LNCaP clone FGC (cell line): ENCODE measurements around the gene TRO.

ENCODE experiments used
- DNase-seq: peaks from one replicate; pipeline ENCODE4 v3.0.0-alpha.2; 2011; ENCODE audit warnings: low read depth
- H3K4me3 ChIP-seq: 2 replicates; pipeline ENCODE4 v1.5.1; 2011; ENCODE audit warnings: mild to moderate bottlenecking, low read depth, low read length, control low read depth
- TF ChIP-seq, protein P1 (sequence below): IDR thresholded peaks from 2 replicates; pipeline ENCODE4 v1.5.1; 2012; ENCODE audit warnings: mild to moderate bottlenecking; ENCODE audit not compliant: control insufficient read depth, insufficient read depth; ENCODE audit errors: extremely low read depth

Gene TRO

DNA sequence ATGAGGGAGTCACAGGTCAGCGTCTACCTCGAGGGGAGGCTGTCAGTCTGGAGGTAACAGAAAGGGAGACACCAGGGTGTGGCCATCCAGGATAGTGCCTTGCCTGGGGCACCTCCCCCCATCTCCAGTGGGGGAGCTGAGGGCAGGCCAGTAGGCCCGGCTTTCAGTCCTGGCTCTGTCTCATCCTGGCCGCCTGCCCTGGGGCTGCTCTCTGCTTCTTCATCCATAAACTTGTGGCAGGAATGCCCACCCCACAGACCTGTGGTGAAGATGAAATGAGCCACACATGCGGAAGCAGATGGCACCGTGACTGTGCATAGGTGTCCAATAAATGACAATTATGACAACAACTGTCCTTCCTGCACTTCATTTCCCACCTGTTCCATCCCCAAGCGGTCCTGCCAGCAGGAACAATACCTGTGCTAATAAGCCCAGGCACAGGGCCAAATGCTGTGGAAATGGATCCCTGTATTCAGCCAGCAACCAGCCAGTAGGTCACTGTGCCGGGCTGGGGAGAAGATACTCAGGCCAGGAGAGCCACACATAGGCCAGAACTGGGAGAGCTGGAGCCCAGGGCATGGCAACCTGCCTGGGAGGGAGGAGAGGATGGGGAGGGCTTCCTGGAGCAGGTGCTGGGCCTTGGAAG is 30.2 kb downstream of the TRO start:
- DNase-seq: peak; percentile 58
- H3K4me3 ChIP-seq: no peak overlapping the region
- TF ChIP-seq, protein P1, sequence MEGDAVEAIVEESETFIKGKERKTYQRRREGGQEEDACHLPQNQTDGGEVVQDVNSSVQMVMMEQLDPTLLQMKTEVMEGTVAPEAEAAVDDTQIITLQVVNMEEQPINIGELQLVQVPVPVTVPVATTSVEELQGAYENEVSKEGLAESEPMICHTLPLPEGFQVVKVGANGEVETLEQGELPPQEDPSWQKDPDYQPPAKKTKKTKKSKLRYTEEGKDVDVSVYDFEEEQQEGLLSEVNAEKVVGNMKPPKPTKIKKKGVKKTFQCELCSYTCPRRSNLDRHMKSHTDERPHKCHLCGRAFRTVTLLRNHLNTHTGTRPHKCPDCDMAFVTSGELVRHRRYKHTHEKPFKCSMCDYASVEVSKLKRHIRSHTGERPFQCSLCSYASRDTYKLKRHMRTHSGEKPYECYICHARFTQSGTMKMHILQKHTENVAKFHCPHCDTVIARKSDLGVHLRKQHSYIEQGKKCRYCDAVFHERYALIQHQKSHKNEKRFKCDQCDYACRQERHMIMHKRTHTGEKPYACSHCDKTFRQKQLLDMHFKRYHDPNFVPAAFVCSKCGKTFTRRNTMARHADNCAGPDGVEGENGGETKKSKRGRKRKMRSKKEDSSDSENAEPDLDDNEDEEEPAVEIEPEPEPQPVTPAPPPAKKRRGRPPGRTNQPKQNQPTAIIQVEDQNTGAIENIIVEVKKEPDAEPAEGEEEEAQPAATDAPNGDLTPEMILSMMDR: peak; percentile 23; the same call in 1 of the 2 replicates

DNA sequence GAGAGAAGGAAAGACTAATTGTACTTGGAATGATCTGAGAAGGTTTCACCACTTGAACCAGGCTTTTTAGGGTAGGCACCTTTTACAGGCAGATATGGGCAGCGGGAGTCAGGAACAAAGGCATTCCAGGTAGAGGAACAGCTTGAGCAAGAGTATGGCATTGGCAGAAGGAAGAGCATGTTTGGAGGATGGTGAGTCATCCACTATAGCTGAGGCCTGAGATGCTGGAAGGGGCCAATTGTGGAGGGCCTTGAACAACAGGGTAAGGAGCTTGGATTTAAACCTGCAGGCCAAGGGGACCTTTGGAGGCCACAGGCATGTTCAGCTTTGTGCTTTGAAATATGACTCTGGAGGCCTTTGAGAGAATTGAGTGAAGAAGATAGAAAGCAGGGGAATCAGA is 41.1 kb downstream of the TRO start:
- no peak for DNase-seq
- H3K4me3 ChIP-seq: no peak overlapping the region
- TF ChIP-seq, protein P1: no peak

DNA sequence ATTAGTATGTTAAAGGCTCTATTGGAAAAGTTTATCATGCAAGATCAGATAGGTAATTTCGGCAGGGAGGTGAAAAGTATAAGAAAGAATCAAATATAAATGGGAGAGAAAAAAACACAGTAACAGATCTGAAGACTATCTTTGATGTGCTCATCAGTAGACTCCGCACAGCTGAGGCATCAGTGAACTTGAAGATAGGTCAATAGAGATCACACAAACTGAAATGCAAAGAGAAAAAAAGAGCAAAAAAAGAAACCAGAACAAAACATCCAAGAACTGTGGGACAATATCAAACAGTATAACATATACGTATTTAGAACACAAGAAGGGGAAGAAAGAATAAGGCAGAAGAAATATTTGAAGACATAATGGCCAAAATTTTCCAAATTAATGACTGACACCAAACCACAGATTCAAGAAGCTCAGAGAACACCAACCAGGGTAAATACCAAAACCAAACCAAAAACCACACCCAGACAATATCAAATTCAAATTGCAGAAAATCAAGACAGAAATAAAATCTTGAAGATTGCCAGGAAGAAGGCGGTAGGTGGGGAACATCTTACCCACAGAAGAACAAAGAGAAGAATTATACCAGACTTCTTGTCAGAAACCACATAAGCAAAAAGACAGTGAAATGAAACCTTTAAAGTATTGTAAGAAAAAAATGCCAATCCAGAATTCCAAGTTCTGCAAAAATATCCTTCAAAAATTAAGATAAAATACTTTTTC is 44.3 kb downstream of the TRO start:
- H3K4me3 ChIP-seq: no peak overlapping the region
- no peak for DNase-seq
- TF ChIP-seq, protein P1: no peak

DNA sequence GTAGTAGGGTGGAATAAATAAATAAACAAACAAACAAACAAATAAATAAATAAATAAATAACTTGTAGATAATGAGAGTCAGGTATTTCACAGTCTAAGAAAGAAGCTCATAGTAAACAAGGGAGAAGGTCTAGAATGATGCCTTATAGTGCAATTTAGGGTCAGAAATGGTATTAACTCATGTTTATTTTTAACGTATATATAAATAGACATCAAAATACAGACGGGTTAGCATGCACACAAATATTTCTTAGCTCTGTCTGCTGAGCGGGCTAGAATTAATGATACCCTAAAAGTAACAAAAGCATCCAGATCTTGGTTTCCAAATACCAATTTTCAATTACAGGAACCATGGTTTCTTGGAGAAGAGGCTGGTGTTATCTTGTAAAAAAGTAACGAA is 56.8 kb downstream of the TRO start:
- H3K4me3 ChIP-seq: no peak overlapping the region
- TF ChIP-seq, protein P1: no peak
- no peak for DNase-seq

DNA sequence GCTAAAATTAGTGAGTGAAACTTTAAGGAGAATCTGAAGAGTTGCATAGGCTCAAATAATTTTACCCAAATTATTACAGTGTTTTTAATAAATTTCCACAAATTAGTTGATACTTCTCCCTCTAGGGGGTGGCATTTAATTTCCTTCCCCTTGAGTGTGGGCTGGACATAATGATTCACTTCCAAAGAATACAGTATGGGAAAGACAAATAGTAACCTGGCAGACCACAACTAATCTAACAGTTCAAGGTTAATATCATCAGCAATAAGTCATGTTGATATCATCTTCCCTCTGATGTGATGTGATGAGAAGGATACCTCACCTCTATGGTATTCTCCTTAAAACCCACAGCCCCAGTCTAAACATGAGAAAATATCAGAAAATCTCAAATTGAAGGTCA is 57.8 kb downstream of the TRO start:
- TF ChIP-seq, protein P1: no peak
- DNase-seq: no peak
- no peak overlapping the region for H3K4me3 ChIP-seq

DNA sequence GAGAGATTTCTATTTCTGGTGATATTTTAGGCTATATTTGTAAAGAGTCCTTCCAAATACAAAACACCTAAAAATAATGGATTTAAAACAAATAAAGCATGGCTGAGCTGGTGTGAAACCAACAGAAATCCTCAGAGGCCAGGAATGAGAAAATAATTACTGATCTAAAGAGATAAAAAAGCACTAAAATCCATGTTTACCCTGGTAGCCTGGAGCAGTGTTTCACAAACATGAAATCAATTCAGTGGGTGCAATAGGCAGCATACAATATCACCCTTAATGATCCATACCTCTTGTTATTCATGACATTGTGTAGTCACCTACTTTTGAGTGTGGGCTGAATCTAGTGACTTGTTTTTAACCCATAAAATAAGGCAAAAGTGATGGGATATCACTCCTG is 58.8 kb downstream of the TRO start:
- no peak overlapping the region for H3K4me3 ChIP-seq
- no peak for DNase-seq
- TF ChIP-seq, protein P1: no peak
